ENCODE results near the gene SYAP1.
"Not testable (repeated sequence)": the region's sequence is repeated elsewhere in the genome, so short reads cannot be mapped to it uniquely, and the experiment has no call there.

Gene SYAP1

GRCh38 chrX:16711219-16711811 lies 8.1 kb upstream of the SYAP1 start:
- in situ Hi-C loops (cut with MboI; ENCODE audit: low pct_unique_long_range_greater_than_20kb, low sequenced_read_pairs, unreplicated experiment): no loop called here
- DNase-seq (ENCODE audit: low spot score): peak; percentile 35

GRCh38 chrX:16711893-16712547 lies 7.4 kb upstream of the SYAP1 start:
- TF ChIP-seq, protein P1, sequence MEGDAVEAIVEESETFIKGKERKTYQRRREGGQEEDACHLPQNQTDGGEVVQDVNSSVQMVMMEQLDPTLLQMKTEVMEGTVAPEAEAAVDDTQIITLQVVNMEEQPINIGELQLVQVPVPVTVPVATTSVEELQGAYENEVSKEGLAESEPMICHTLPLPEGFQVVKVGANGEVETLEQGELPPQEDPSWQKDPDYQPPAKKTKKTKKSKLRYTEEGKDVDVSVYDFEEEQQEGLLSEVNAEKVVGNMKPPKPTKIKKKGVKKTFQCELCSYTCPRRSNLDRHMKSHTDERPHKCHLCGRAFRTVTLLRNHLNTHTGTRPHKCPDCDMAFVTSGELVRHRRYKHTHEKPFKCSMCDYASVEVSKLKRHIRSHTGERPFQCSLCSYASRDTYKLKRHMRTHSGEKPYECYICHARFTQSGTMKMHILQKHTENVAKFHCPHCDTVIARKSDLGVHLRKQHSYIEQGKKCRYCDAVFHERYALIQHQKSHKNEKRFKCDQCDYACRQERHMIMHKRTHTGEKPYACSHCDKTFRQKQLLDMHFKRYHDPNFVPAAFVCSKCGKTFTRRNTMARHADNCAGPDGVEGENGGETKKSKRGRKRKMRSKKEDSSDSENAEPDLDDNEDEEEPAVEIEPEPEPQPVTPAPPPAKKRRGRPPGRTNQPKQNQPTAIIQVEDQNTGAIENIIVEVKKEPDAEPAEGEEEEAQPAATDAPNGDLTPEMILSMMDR (IDR thresholded peaks at IDR 0.05; ENCODE audit: extremely low read depth, insufficient read depth, missing control alignments): no peak
- peak; percentile 39 for DNase-seq (ENCODE audit: low spot score)
- in situ Hi-C loops (cut with MboI; ENCODE audit: low pct_unique_long_range_greater_than_20kb, low sequenced_read_pairs, unreplicated experiment): no loop called here

More at GRCh38 chrX:16711219-16711811, 8.1 kb upstream of the SYAP1 start:
- TF ChIP-seq, protein P1 (IDR thresholded peaks at IDR 0.05; ENCODE audit: extremely low read depth, insufficient read depth, missing control alignments): no peak

DNA sequence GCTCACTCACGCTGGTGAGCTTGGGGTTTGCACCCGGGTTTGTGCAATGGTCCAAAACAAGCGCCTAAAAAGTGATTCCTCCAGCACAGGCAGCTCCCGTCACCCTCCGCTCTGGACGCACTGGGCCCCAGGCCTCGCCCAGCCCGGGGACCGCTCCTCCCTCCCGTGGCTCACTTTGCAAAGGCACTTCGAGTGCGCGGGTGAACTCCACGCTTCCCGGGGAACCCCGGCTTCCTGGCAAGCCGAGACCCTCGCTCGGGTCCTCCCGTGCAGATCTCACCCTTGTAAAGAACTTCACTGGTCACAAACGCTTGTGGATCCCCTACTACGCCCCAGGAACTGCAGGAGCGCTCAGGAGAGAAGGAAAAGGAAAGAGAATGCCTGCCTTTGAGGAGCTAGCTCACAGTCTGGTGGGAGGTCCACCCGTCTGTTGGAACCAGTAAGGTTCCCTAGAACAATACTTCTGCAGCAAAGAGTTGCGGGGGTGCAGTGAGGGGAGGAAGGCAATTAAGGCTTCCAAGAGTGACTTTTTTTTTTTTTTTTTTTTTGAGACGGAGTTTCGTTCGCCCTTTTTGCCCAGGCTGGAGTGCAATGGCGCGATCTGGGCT lies 6.8 kb upstream of the SYAP1 start, which contains the start of gene CTPS2:
Gene CTPS2, minus strand, starts transcription at position 122 of the 608 bp plus-strand sequence. CDS start 9,767 bp downstream, outside the sequence.
- peak; percentile 77 for DNase-seq (ENCODE audit: low spot score)
- TF ChIP-seq, protein P1 (IDR thresholded peaks at IDR 0.05; ENCODE audit: extremely low read depth, insufficient read depth, missing control alignments): no peak
- in situ Hi-C loops (cut with MboI; ENCODE audit: low pct_unique_long_range_greater_than_20kb, low sequenced_read_pairs, unreplicated experiment): no loop called here

DNA sequence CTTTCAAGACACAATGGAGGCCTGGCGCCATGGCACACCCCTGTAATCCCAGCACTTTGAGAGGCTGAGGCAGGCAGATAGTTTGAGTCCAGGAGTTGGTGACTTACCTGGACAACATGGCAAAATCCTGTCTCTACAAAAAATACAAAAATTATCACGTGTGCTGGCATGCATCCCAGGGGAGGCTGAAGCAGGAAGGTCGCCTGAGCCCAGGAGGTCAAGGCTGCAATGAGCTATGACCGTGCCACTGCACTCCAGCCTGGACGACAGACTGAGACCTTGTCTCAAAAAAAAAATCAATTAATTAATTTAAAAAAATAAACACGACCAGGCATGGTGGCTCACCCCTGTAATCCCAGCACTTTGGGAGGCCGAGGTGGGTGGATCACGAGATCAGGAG lies 4.9 kb upstream of the SYAP1 start:
- in situ Hi-C loops (cut with MboI; ENCODE audit: low pct_unique_long_range_greater_than_20kb, low sequenced_read_pairs, unreplicated experiment): no loop called here
- DNase-seq (ENCODE audit: low spot score): no peak

DNA sequence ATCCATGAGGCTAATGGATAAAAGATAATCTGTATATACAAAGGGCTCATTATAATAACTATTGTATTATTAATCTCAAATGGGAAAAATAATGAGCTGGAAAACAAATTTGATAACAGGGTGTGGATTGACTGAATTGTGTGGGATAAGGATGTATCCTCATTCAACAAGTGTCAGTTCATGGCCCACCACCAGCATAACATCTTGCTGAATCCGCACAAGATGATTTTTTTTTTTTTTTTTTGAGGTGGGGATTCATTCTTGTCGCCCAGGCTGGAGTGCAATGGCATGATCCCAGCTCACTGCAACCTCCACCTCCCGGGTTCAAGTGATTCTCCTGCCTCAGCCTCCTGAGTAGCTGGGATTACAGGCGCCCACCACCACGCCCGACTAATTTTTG lies 3.8 kb upstream of the SYAP1 start:
- in situ Hi-C loops (cut with MboI; ENCODE audit: low pct_unique_long_range_greater_than_20kb, low sequenced_read_pairs, unreplicated experiment); DNase-seq (ENCODE audit: low spot score): not testable (repeated sequence)

More for the DNA sequence above, 4.9 kb upstream of the SYAP1 start:
- TF ChIP-seq, protein P1 (IDR thresholded peaks at IDR 0.05; ENCODE audit: extremely low read depth, insufficient read depth, missing control alignments): no peak

DNA sequence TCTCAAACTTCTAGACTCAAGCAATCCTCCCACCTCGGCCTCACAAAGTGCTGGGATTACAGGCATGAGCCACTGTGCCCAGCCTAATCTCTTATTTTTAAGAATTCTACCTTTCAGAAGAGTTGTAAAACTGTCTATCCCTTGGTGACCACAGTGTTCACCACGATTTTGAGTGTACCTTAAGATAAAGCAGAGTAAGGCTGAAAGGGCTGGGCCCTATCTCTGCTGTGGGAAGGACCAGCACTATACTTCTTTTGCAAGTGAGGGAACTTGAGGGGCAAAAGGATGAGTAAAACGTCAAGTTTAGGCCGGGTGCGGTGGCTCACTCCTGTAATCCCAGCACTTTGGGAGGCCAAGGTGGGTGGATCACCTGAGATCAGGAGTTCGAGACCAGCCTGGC lies 3.0 kb upstream of the SYAP1 start:
- DNase-seq (ENCODE audit: low spot score); in situ Hi-C loops (cut with MboI; ENCODE audit: low pct_unique_long_range_greater_than_20kb, low sequenced_read_pairs, unreplicated experiment): not testable (repeated sequence)

GRCh38 chrX:16718824-16719333 lies 533 bp upstream of the SYAP1 start:
- in situ Hi-C loops (cut with MboI; ENCODE audit: low pct_unique_long_range_greater_than_20kb, low sequenced_read_pairs, unreplicated experiment): no loop called here
- no peak for DNase-seq (ENCODE audit: low spot score)
- TF ChIP-seq, protein P1 (IDR thresholded peaks at IDR 0.05; ENCODE audit: extremely low read depth, insufficient read depth, missing control alignments): no peak
